Upper lobe of left lung (tissue), 4 donors: ENCODE data around the gene RNF187.

Experiments used
- CTCF ChIP-seq, 6 experiments: fragments of 450-650 bp in 4 of 6; fragments of 200-600 bp in 2 of 6; sonication (generic) in 2 of 6; IDR thresholded peaks; one replicate each; pipeline ENCODE4 v1.5.1; 2016 to 2019; ENCODE audit warnings: antibody characterized with exemption in 6 of 6
- POLR2AphosphoS5 ChIP-seq, 2 donors: sonication (generic); formaldehyde crosslinking; IDR thresholded peaks; one replicate each; pipeline ENCODE4 v1.5.1; 2017; ENCODE audit warnings: antibody characterized with exemption in 2 of 2

GRCh38 chr1:228445490-228445842 is 41.7 kb upstream of the RNF187 start:
- no peak for TF ChIP-seq CTCF (IDR thresholded peaks at IDR 0.05)
- TF ChIP-seq POLR2AphosphoS5 (IDR thresholded peaks at IDR 0.05): no peak
